ENCODE measurements around the gene CTAGE4. TPM values are rescaled to one million over a fixed set of nuclear protein-coding genes. Genes with fewer than 3 reads are reported as not detected.
"Not testable (repeated sequence)": the region's sequence is repeated elsewhere in the genome, so short reads cannot be mapped to it uniquely, and the experiment has no call there.

The CTAGE4 gene
- 4.0 TPM for total RNA-seq

- DNase-seq (ENCODE audit: low spot score), result not testable (repeated sequence)
Measured at GRCh38 chr7:144183166-144183565, at the start of gene CTAGE4. CTAGE4 (plus strand) TSS chr7:144183466; CDS start chr7:144183504, 38 bp downstream.

- DNase-seq (ENCODE audit: low spot score), result no peak
Measured at GRCh38 chr7:144134116-144134515, 49.1 kb upstream of the CTAGE4 start.

GRCh38 chr7:144137501-144137900 lies 45.8 kb upstream of the CTAGE4 start:
- DNase-seq (ENCODE audit: low spot score), result no peak

GRCh38 chr7:144142187-144142586 lies 41.1 kb upstream of the CTAGE4 start:
- DNase-seq (ENCODE audit: low spot score), result no peak

GRCh38 chr7:144144426-144144825 lies 38.8 kb upstream of the CTAGE4 start:
- no peak for DNase-seq (ENCODE audit: low spot score)

- DNase-seq (ENCODE audit: low spot score), result no peak
Measured at GRCh38 chr7:144148224-144148827, 34.9 kb upstream of the CTAGE4 start.

GRCh38 chr7:144158861-144159260 lies 24.4 kb upstream of the CTAGE4 start:
- no peak for DNase-seq (ENCODE audit: low spot score)

- DNase-seq (ENCODE audit: low spot score), result no peak
Measured at GRCh38 chr7:144164784-144165183, 18.5 kb upstream of the CTAGE4 start.

GRCh38 chr7:144171594-144172350 lies 11.5 kb upstream of the CTAGE4 start:
- not testable (repeated sequence) for DNase-seq (ENCODE audit: low spot score)

- DNase-seq (ENCODE audit: low spot score), result no peak
Measured at GRCh38 chr7:144174613-144175012, 8.7 kb upstream of the CTAGE4 start.

GRCh38 chr7:144178380-144179164 lies 4.7 kb upstream of the CTAGE4 start:
- not testable (repeated sequence) for DNase-seq (ENCODE audit: low spot score)

GRCh38 chr7:144179165-144179479 lies 4.1 kb upstream of the CTAGE4 start:
- not testable (repeated sequence) for DNase-seq (ENCODE audit: low spot score)

GRCh38 chr7:144187848-144188247 lies 4.6 kb downstream of the CTAGE4 start:
- DNase-seq (ENCODE audit: low spot score), result not testable (repeated sequence)

- not testable (repeated sequence) for DNase-seq (ENCODE audit: low spot score)
Measured at GRCh38 chr7:144188578-144189171, 5.4 kb downstream of the CTAGE4 start.

- not testable (repeated sequence) for DNase-seq (ENCODE audit: low spot score)
Measured at GRCh38 chr7:144193782-144194181, 10.5 kb downstream of the CTAGE4 start.

GRCh38 chr7:144194453-144194852 lies 11.2 kb downstream of the CTAGE4 start:
- DNase-seq (ENCODE audit: low spot score), result not testable (repeated sequence)

GRCh38 chr7:144195212-144195872 lies 12.1 kb downstream of the CTAGE4 start, which contains the start of gene ARHGEF35:
ARHGEF35 (minus strand) TSS chr7:144195833; CDS start chr7:144188383, 7,450 bp downstream.
- DNase-seq (ENCODE audit: low spot score), result not testable (repeated sequence)

GRCh38 chr7:144198934-144199333 lies 15.7 kb downstream of the CTAGE4 start:
- not testable (repeated sequence) for DNase-seq (ENCODE audit: low spot score)

GRCh38 chr7:144201978-144202377 lies 18.7 kb downstream of the CTAGE4 start:
- not testable (repeated sequence) for DNase-seq (ENCODE audit: low spot score)

- DNase-seq (ENCODE audit: low spot score), result not testable (repeated sequence)
Measured at GRCh38 chr7:144203086-144203485, 19.8 kb downstream of the CTAGE4 start.

- not testable (repeated sequence) for DNase-seq (ENCODE audit: low spot score)
Measured at GRCh38 chr7:144205306-144205705, 22.0 kb downstream of the CTAGE4 start.
